ENCODE data around the gene SGTA. TPM values are rescaled to one million over a fixed set of nuclear protein-coding genes. Genes with fewer than 3 reads are reported as not detected.
"Not testable (repeated sequence)": the region's sequence is repeated elsewhere in the genome, so short reads cannot be mapped to it uniquely, and the experiment has no call there.

Gene SGTA
- total RNA-seq, 1 donor from 2014 or later = 67.3 TPM

DNA sequence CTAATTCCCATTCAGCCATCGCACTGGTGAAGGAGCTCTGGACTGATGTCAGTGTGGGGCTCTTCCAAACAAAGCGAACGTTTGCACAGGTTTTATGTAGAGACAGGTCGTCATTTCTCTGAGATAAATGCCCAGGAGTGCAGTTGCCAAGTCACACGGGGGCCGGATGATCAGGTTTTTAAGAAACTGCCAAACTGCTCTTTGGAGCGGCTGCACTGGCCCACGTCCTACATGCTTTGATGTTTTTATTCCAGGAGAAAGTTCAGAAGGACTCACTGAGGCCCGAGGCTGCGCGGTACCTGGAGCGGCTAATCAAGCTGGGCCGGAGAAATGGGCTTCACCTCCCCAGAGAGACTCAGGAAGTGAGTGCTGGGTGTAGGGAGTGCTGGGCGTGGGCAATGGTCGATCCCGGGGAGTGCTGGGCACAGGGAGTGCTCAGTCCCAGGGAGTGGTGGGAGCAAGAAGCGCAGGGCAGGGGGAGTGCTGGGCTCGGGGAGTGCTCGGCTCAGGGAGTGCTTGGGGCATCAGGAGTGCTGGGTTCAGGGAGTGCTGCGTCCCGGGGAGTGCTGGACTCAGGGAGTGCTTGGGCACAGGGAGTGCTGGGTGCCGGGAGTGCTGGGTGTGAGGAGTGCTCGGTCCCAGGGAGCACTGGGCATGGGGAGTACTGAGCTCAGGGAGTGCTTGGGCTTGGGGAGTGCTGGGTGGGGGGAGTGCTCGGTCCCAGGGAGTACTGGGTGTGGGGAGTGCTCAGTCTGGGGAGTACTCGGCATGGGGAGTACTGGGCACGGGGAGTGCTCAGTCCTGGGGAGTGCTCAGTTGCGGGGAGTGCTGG lies 13.0 kb upstream of the SGTA start:
- Mint-ChIP-seq H3K36me3 (ENCODE audit: low read depth) (peaks cover 45% of the 10 kb centered on the region), H3K4me3 (ENCODE audit: low read depth) (no peak overlapping the region), H3K27ac (no peak overlapping the region), H3K9me3 (no peaks in the 10 kb centered on the region), H3K27me3 (ENCODE audit: low read depth) (no peaks in the 10 kb centered on the region), H3K4me1 (ENCODE audit: low read depth) (no peaks in the 10 kb centered on the region)
- intact Hi-C loops (cut with micrococcal nuclease) = no loop called here
- DNase-seq (ENCODE audit: low spot score) = no peak

DNA sequence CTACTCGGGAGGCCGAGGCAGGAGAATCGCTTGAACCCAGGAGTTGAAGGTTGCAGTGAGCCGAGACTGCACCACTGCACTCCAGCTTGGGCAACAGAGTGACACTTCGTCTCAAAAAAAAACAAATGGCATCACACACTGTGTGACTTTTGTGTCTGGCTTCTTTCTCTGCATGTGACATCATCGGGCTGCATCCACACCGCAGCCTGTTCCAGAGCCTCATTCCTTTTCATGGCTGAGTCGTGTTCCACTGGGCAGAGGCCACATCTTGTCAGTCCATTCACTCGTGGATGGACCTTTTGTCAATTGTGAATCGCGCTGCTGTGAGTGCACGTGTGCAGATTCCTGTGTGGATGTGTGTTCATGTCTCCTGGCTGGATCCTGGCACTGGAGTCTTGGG lies 10.5 kb upstream of the SGTA start:
- Mint-ChIP-seq H3K4me3 (ENCODE audit: low read depth) (no peak overlapping the region), H3K27me3 (ENCODE audit: low read depth) (no peaks in the 10 kb centered on the region), H3K4me1 (ENCODE audit: low read depth) (no peaks in the 10 kb centered on the region), H3K27ac (no peak overlapping the region), H3K36me3 (ENCODE audit: low read depth) (peaks cover 45% of the 10 kb centered on the region), H3K9me3 (no peaks in the 10 kb centered on the region)
- DNase-seq (ENCODE audit: low spot score) = no peak
- intact Hi-C loops (cut with micrococcal nuclease) = no loop called here

DNA sequence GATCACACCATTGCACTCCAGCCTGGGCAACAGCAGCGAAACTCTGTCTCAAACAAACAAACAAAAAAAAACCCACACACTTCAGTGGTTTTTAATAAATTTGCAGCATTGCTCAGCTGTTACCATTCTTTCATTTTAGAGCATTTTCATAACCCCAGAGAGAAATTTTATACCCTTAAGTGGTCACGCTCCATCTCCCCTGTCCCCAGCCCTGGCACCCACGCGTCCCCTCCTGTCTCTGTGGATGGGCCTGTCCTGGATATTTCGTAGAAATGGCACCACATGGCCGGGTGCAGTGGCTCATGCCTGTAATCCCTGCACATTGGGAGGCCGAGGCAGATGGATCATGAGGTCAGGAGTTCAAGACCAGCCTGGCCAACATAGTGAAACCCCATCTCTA lies 10.1 kb upstream of the SGTA start:
- Mint-ChIP-seq H3K9me3 (no peaks in the 10 kb centered on the region), H3K27ac (no peak overlapping the region), H3K27me3 (ENCODE audit: low read depth) (no peaks in the 10 kb centered on the region), H3K36me3 (ENCODE audit: low read depth) (peaks cover 47% of the 10 kb centered on the region), H3K4me1 (ENCODE audit: low read depth) (no peaks in the 10 kb centered on the region), H3K4me3 (ENCODE audit: low read depth) (no peak overlapping the region)
- intact Hi-C loops (cut with micrococcal nuclease) = no loop called here
- no peak for DNase-seq (ENCODE audit: low spot score)

DNA sequence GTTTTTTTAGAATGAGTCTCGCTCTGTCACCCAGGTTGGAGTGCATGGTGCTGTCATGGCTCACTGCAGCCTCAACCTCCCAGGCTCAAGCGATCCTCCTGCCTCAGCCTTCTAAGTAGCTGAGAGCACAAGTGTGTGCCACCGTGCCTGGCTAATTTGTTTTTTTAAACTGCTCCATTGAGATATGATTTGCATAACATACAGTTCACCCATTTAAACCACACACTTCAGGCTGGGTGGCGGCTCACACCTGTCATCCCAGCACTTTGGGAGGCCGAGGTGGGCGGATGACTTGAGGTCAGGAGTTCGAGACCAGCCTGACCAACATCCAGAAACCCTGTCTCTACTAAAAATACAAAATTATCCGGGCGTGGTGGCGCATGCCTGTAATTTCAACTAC lies 9.6 kb upstream of the SGTA start:
- DNase-seq (ENCODE audit: low spot score); H3K4me1 Mint-ChIP-seq (ENCODE audit: low read depth); intact Hi-C loops (cut with micrococcal nuclease); H3K27ac Mint-ChIP-seq; H3K27me3 Mint-ChIP-seq (ENCODE audit: low read depth); H3K4me3 Mint-ChIP-seq (ENCODE audit: low read depth); H3K9me3 Mint-ChIP-seq: not testable (repeated sequence)
- peaks cover 51% of the 10 kb centered on the region for H3K36me3 Mint-ChIP-seq (ENCODE audit: low read depth)

DNA sequence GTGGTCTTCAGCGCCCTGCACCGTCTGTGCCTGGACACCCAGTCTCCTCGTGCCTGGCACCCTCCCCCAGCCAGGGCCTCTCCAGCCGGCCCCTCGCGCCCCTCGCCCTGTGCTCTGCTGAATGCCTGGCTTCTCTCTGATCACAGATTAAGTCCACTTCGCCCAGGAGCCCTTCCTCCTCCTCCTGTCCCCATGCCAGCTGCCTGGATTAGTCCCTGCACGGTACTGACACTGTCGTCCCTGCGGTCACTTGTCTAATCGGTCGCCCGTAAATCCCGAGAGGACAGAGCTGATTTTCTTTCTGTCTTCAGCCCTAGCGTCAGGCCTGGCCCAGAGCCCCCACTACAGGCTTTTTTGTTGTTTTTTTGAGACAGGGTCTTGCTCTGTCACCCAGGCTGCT lies 8.8 kb upstream of the SGTA start:
- H3K36me3 Mint-ChIP-seq (ENCODE audit: low read depth) = peaks cover 51% of the 10 kb centered on the region
- no peak overlapping the region for H3K27ac Mint-ChIP-seq
- peaks cover 12% of the 10 kb centered on the region for H3K4me1 Mint-ChIP-seq (ENCODE audit: low read depth)
- intact Hi-C loops (cut with micrococcal nuclease) = no loop called here
- H3K9me3 Mint-ChIP-seq = no peaks in the 10 kb centered on the region
- H3K4me3 Mint-ChIP-seq (ENCODE audit: low read depth) = no peak overlapping the region
- no peak for DNase-seq (ENCODE audit: low spot score)
- H3K27me3 Mint-ChIP-seq (ENCODE audit: low read depth) = no peaks in the 10 kb centered on the region

DNA sequence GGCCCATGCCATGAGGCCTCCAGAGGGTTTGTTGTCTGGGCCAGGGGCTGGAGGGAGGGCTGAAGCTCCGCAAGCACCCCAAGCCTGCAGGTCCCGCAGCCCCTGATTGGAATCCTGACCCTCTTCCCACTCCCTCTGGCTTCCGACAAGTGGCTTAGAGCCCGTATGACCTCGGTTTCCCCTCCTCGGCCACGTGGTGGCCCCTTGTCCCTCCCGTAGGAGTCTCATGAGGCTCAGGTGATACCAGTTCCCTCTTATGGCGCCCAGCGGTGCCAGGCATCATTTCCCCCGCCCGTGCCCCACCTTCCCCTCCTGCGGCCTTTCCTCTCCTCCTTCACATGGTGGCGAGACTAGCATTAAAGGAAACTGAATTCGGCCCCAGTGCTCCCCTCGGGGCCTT lies 8.4 kb upstream of the SGTA start:
- Mint-ChIP-seq H3K36me3 (ENCODE audit: low read depth) (peaks cover 51% of the 10 kb centered on the region), H3K4me3 (ENCODE audit: low read depth) (no peak overlapping the region), H3K27ac (no peak overlapping the region), H3K9me3 (no peaks in the 10 kb centered on the region), H3K4me1 (ENCODE audit: low read depth) (peaks cover 12% of the 10 kb centered on the region), H3K27me3 (ENCODE audit: low read depth) (no peaks in the 10 kb centered on the region)
- intact Hi-C loops (cut with micrococcal nuclease) = no loop called here
- DNase-seq (ENCODE audit: low spot score) = no peak

DNA sequence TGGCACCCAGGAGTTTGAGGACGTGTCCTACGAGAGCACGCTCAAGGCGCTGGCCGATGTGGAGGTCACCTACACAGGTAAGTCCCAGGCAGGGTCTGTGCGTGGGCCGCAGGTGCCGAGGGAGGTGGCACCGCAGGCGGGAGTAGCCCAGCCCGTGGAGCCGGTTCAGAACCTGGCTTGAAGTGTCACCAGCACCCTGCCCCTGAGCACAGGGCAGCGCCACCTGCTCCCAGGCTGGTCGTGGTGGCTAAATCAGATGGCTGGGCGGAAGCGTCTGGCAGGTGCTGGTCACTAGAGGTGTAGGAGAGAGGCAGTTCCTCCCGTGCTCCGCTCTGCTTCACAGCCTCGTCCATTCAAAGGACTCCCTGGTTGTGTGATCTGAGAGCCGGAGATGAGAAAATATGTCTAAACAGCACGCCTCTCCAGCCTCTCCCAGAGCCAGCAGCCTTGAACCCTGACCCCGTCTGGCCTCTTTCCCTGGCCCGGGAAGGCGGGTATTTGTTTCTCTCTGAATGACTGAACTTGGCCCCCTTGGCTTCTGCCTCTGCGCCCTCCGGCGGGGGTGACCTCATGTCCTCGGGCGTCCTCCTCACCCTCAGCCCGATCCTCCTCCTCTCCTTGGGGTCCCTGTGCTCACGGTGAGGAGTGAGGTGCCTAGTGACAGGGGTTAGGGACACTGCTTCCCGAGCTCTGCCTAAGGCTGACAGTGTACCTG lies 7.6 kb upstream of the SGTA start:
- Mint-ChIP-seq H3K4me3 (ENCODE audit: low read depth) (no peak overlapping the region), H3K27me3 (ENCODE audit: low read depth) (no peaks in the 10 kb centered on the region), H3K27ac (no peak overlapping the region), H3K4me1 (ENCODE audit: low read depth) (peaks cover 13% of the 10 kb centered on the region), H3K9me3 (no peaks in the 10 kb centered on the region), H3K36me3 (ENCODE audit: low read depth) (peaks cover 47% of the 10 kb centered on the region)
- DNase-seq (ENCODE audit: low spot score) = no peak
- intact Hi-C loops (cut with micrococcal nuclease) = no loop called here

DNA sequence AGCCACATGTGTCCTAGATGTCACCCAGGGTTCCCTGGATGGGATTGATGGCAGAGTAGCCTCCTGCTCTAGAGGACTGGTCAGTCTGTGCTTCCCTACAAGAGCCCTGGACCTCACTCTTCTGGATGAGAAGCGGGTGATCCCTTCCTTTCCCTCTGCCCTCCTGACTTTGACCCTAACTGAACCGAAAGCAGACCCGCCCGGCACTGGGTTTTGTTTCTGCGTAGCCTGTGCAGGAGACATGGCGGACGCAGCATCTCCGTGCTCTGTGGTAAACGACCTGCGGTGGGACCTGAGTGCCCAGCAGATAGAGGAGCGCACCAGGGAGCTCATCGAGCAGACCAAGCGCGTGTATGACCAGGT lies 7.1 kb upstream of the SGTA start:
- H3K27ac Mint-ChIP-seq = no peak overlapping the region
- no peaks in the 10 kb centered on the region for H3K27me3 Mint-ChIP-seq (ENCODE audit: low read depth)
- no peaks in the 10 kb centered on the region for H3K9me3 Mint-ChIP-seq
- DNase-seq (ENCODE audit: low spot score) = no peak
- H3K36me3 Mint-ChIP-seq (ENCODE audit: low read depth) = peaks cover 44% of the 10 kb centered on the region
- intact Hi-C loops (cut with micrococcal nuclease) = no loop called here
- H3K4me3 Mint-ChIP-seq (ENCODE audit: low read depth) = no peak overlapping the region
- peaks cover 13% of the 10 kb centered on the region for H3K4me1 Mint-ChIP-seq (ENCODE audit: low read depth)

DNA sequence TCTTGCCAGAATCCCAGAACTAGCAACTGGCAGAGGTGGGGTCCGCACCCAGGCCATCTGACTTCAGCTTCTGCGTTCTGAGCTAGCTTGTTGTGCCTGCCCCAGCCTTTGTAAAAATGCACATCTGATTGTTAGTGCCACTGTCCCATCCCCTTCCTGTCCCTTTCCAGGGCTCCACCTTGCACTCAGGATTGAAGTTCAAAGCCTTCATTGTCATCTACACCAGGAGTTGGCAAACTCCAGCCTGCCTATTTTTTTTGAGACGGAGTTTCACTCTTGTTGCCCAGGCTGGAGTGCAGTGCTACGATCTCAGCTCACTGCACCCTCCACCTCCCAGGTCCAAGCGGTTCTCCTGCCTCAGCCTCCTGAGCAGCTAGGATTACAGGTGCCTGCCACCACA lies 5.2 kb upstream of the SGTA start:
- peaks cover 32% of the 10 kb centered on the region for H3K36me3 Mint-ChIP-seq (ENCODE audit: low read depth)
- H3K27me3 Mint-ChIP-seq (ENCODE audit: low read depth) = no peaks in the 10 kb centered on the region
- no peaks in the 10 kb centered on the region for H3K9me3 Mint-ChIP-seq
- peaks cover 19% of the 10 kb centered on the region for H3K4me1 Mint-ChIP-seq (ENCODE audit: low read depth)
- peak overlapping the region; percentile 20 for H3K4me3 Mint-ChIP-seq (ENCODE audit: low read depth)
- intact Hi-C loops (cut with micrococcal nuclease) = no loop called here
- DNase-seq (ENCODE audit: low spot score) = no peak
- H3K27ac Mint-ChIP-seq = no peak overlapping the region

DNA sequence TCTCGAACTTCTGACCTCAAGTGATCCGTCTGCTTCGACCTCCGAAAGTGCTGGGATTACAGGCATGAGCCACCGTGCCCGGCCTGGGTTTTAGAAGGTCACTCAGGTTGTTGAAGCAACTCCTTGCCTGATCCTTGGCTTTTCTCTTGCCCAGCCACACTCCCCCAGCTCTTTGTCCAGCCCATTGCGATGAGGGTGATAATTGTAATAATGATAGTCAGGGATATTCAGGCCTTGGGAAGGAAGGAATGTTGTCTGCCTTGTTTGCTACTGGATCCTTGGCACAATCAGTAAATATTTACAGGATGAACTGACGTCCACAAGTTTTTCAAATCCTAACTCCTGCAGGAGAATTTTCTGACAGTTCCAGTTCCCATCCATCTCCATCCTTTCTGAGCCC lies 4.0 kb upstream of the SGTA start:
- Mint-ChIP-seq H3K9me3 (no peaks in the 10 kb centered on the region), H3K4me3 (ENCODE audit: low read depth) (peak overlapping the region; percentile 64), H3K4me1 (ENCODE audit: low read depth) (peaks cover 21% of the 10 kb centered on the region), H3K27me3 (ENCODE audit: low read depth) (no peaks in the 10 kb centered on the region), H3K36me3 (ENCODE audit: low read depth) (peaks cover 28% of the 10 kb centered on the region), H3K27ac (no peak overlapping the region)
- intact Hi-C loops (cut with micrococcal nuclease) = no loop called here
- no peak for DNase-seq (ENCODE audit: low spot score)

DNA sequence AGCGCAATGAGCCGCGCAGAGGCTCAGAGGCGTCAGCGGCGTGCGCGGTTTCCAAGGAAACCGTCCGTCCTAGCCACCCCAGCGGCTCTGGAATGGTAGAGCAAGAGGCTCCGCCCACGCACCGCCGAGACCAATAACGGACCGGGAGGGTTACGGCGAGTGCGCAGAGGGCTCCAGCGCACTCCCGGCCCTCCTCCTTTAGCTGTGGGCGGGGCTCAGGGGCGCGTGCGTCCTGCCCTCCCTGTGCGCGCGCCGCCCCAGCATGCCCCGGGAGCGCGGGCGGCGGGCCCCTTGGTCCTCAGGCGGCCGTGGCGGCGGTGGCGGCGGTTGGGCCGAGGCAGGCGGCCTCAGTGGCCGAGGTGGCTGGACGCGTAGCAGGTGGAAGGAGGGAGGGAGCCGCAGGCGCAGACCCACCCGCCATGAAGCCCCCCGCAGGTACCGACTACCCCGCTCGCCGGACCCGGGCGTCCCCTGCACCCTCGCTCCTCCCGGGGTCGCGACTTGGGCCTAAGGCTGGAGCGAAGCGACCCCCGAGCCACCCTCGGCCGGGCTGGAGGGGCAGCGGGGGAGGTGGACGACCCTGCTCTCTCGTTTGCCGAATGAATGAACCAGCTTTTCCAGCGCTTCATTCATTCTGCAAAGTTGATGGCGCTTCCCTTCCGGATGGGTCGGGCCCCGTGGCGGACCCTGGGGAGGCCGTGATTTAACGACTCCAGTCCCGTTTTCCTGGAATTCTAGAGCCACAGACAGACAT lies 2.3 kb upstream of the SGTA start, which contains the start of gene THOP1:
Gene THOP1 (plus strand): TSS at position 260 of the 754 bp plus-strand sequence. CDS start 160 bp downstream, at position 420.
- intact Hi-C loops (cut with micrococcal nuclease) = loop anchor here (1.0 kb wide), 1 partner anchor 400 kb away; the partner anchor contains the start of gene NCLN
- H3K4me1 Mint-ChIP-seq (ENCODE audit: low read depth) = peaks cover 33% of the 10 kb centered on the region
- H3K27me3 Mint-ChIP-seq (ENCODE audit: low read depth) = no peaks in the 10 kb centered on the region
- no peaks in the 10 kb centered on the region for H3K9me3 Mint-ChIP-seq
- peak; percentile 98 for DNase-seq (ENCODE audit: low spot score)
- peaks cover 32% of the 10 kb centered on the region for H3K36me3 Mint-ChIP-seq (ENCODE audit: low read depth)
- peak within 1 kb of the TSS; percentile 99 for H3K4me3 Mint-ChIP-seq (ENCODE audit: low read depth)
- peak within 1 kb of the TSS; percentile 69 for H3K27ac Mint-ChIP-seq

DNA sequence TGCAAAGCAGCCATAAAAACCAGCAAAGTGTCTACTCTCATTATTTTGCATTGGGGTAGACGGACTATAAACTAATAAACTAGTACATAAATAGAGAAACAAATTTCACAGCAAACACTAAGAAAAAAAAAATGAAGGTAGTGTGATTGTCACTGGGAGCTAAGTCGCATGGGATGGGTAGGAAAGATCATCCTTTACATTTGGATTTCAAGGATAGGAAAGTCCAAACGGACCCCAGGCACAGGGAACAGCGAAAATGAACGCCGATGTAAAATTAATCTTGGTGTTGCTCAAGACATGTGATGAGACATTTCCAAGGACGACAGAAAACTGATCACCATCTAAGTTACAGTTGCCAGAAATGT lies 690 bp upstream of the SGTA start:
- intact Hi-C loops (cut with micrococcal nuclease) = no loop called here
- Mint-ChIP-seq H3K9me3 (no peaks in the 10 kb centered on the region), H3K36me3 (ENCODE audit: low read depth) (peaks cover 33% of the 10 kb centered on the region), H3K4me3 (ENCODE audit: low read depth) (peak overlapping the region; percentile 93), H3K27me3 (ENCODE audit: low read depth) (no peaks in the 10 kb centered on the region), H3K4me1 (ENCODE audit: low read depth) (peaks cover 37% of the 10 kb centered on the region), H3K27ac (peak overlapping the region; percentile 95)
- no peak for DNase-seq (ENCODE audit: low spot score)

Measured in activated T-helper 2 cell treated with anti-CD3 and anti-CD28 coated beads, Interferon-gamma antibody, Interleukin-2, Interleukin-4, amounts not matched to agents 10 μg/mL and 5 μg/mL and 100 μg/mL, durations not matched to agents 14 hours and 24 hours and 36 hours (primary cell).